Activated T-helper 2 cell treated with anti-CD3 and anti-CD28 coated beads, Interferon-gamma antibody, Interleukin-2, Interleukin-4, amounts not matched to agents 10 μg/mL and 5 μg/mL and 100 μg/mL, durations not matched to agents 14 hours and 24 hours and 36 hours (primary cell): ENCODE data around the gene RAD9A. TPM values are rescaled to one million over a fixed set of nuclear protein-coding genes. Genes with fewer than 3 reads are reported as not detected.

Source experiments
- DNase-seq: peaks from one replicate; pipeline ENCODE4 v3.0.0; 2021; ENCODE audit warnings: low spot score
- H3K27ac Mint-ChIP-seq: one replicate; pipeline ENCODE4 v1.8.0; 2021; ENCODE audit warnings: mixed read lengths
- H3K27me3 Mint-ChIP-seq: one replicate; pipeline ENCODE4 v1.8.0; 2021; ENCODE audit warnings: low read depth, mixed read lengths
- H3K36me3 Mint-ChIP-seq: one replicate; pipeline ENCODE4 v1.8.0; 2021; ENCODE audit warnings: low read depth, mixed read lengths
- H3K4me1 Mint-ChIP-seq: one replicate; pipeline ENCODE4 v1.8.0; 2021; ENCODE audit warnings: low read depth, mixed read lengths
- H3K4me3 Mint-ChIP-seq: one replicate; pipeline ENCODE4 v1.8.0; 2021; ENCODE audit warnings: low read depth, mild to moderate bottlenecking, moderate library complexity, mixed read lengths
- H3K9me3 Mint-ChIP-seq: one replicate; pipeline ENCODE4 v1.8.0; 2021; ENCODE audit warnings: mixed read lengths
- intact Hi-C: fragments of 100-400 bp; cut with micrococcal nuclease; formaldehyde crosslinking; loops from one replicate; pipeline ENCODE4 v1.15.1; 2023
- total RNA-seq: library from RNA; stranded (reverse); gene quantifications from 2 replicates; pipeline ENCODE4 v1.2.3, GENCODE V29; 2022

RAD9A gene
- total RNA-seq, 1 donor from 2014 or later: 32.1 TPM

DNA sequence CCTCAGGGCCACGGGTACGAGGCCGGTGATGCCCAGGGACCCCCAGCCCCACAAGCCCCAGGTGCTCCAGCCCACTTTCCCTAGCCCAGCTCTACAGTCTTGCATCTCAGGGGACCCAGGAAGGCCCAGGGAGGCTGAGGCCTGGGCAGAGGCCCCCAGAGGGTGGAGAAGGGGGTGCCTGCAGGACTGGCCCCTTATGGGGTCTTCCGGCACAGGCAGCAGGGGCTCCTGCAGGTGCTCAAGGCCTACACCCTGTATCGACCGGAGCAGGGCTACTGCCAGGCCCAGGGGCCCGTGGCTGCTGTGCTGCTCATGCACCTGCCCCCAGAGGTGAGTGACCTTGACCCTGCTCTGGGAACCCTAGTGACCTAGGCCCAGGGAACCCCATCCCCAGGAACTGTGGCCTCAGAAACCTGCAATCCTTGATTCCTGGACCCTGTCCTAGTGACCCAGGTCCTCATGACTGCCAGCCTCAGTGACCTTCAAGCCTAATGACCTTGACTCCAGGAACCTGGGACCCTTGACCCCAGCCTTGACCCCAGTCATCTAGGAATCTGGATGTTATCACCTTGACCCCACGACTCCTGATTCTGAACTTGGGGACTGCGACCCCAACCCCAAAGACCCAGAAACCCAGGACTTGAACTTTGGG lies 14.0 kb downstream of the RAD9A start:
- Mint-ChIP-seq H3K9me3 (no peaks in the 10 kb centered on the region), H3K27me3 (no peaks in the 10 kb centered on the region), H3K36me3 (peaks cover 50% of the 10 kb centered on the region), H3K4me3 (peak overlapping the region; percentile 97), H3K27ac (peak overlapping the region; percentile 97), H3K4me1 (peaks cover 48% of the 10 kb centered on the region)
- DNase-seq: no peak
- intact Hi-C loops: loop anchor here (2.0 kb wide), 1 partner anchor 15 kb away; no protein-coding TSS in a partner anchor

DNA sequence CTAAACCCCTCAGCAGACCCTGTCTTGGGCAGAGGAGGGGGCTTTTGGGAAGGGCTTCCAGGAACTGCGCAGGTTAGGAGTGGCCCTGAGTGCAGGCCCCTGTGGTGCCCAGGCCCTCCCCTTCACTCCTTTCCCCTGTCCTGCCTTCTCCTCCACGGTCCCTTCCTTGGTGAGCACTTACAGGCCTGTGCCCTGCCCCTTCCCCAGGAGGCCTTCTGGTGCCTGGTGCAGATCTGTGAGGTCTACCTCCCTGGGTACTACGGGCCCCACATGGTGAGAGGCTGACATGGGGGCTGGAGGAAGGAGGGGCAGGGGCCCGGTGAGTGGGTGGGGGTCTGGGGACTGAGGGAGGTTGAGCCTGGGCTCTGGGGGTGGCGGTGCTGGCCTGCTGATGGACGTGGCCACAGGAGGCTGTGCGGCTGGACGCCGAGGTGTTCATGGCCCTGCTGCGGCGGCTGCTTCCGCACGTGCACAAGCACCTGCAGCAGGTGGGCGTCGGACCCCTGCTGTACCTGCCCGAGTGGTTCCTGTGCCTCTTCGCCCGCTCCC lies 14.7 kb downstream of the RAD9A start:
- Mint-ChIP-seq H3K4me3 (peak overlapping the region; percentile 97), H3K27me3 (no peaks in the 10 kb centered on the region), H3K36me3 (peaks cover 50% of the 10 kb centered on the region), H3K9me3 (no peaks in the 10 kb centered on the region), H3K27ac (peak overlapping the region; percentile 97), H3K4me1 (peaks cover 54% of the 10 kb centered on the region)
- intact Hi-C loops: no loop called here
- no peak for DNase-seq

DNA sequence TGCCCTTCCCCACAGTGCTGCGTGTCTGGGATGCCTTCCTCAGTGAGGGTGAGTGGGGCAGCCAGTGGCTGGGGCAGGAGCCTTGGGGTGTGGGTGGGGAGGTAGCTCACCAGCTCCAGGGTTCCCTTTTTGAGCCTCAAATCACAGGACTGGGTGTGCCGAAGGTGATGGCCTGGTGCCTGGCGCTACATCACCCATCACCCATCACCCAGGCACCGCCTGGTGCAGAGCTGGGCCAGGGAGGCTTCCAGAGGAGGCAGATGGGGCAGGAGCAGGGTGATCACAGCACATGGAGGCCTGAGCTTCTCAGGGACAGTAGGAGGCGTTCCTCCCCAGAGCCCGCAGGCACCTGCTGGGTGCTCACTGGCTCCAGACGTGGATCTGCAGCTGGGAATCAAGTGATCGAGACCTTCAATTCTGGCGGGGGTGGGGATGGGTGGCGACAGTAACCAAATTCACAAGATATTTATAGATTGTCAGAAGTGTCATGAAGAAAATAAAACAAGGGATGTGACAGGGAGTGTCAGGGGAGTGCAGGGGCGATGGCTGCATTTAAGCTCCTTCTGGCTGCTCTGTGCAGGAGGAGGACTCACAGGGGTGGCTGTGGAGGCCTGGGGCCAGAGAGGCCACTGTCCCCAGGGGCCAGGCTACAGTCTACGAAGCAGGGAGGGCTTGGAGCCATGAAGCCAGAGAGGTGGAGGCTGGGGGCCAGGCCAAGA lies 15.3 kb downstream of the RAD9A start:
- DNase-seq: no peak
- H3K36me3 Mint-ChIP-seq: peaks cover 50% of the 10 kb centered on the region
- H3K27ac Mint-ChIP-seq: peak overlapping the region; percentile 97
- H3K4me1 Mint-ChIP-seq: peaks cover 58% of the 10 kb centered on the region
- intact Hi-C loops: no loop called here
- no peaks in the 10 kb centered on the region for H3K9me3 Mint-ChIP-seq
- no peaks in the 10 kb centered on the region for H3K27me3 Mint-ChIP-seq
- peak overlapping the region; percentile 97 for H3K4me3 Mint-ChIP-seq

DNA sequence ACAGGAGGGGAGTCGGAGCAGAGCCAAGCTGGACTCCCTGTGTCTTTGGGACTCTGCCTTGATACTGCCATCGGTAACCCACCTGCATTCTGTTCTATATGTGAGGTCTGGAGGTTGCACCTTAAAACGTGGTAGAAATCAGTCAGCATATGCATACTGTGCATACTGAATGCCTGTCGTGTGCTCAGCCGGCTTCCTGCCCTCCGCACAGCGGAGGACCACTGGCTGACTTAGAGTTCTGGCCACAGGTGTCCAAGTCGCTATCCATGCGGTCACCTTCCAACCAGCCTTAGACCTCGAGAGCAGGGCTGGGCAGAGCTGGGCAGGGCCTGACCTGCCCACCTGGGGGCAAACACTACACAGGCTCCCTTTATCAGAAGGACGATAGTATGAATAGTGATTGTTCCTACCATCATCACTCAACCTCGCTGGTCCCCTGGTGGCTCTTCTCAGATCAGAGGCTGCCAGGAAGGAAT lies 15.9 kb downstream of the RAD9A start:
- DNase-seq: no peak

DNA sequence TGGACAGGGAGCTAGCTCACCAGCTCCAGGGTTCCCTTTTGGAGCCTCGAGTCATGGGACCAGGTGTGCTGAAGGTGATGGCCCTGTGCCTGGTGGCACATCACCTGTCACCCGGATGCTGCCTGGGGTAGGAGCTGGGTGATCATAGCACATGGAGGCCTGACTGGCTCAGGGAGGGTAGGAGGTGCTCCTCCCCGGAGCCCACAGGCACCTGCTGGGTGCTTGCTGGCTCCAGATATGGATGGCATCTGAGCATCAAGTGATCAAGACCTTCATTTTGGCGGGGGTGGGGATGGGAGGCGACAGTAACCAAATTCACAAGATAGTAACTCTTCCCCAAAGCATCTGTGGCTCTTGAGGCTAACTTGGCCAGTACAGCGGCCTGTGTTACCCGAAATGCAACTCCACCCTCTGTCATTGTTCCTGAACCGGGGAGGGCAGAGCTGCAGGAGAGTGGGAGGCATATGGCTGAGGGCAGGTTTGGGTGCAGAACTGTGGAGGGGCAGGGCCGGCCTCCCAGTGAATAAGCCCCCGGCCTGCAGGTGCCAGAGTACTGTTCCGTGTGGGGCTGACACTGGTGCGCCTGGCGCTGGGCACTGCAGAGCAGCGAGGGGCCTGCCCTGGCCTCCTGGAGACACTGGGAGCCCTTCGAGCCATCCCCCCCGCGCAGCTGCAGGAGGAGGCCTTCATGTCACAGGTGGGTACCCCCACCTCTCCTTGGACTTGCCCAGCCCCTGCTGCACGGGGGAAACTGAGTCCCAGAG lies 16.8 kb downstream of the RAD9A start:
- H3K36me3 Mint-ChIP-seq: peaks cover 54% of the 10 kb centered on the region
- no peaks in the 10 kb centered on the region for H3K9me3 Mint-ChIP-seq
- H3K4me1 Mint-ChIP-seq: peaks cover 67% of the 10 kb centered on the region
- intact Hi-C loops: no loop called here
- peak overlapping the region; percentile 97 for H3K4me3 Mint-ChIP-seq
- peaks cover 4% of the 10 kb centered on the region for H3K27me3 Mint-ChIP-seq
- peak overlapping the region; percentile 97 for H3K27ac Mint-ChIP-seq
- DNase-seq: peak; percentile 35

More for the DNA sequence above, 15.9 kb downstream of the RAD9A start:
- Mint-ChIP-seq H3K4me3 (peak overlapping the region; percentile 97), H3K27me3 (no peaks in the 10 kb centered on the region), H3K36me3 (peaks cover 50% of the 10 kb centered on the region), H3K27ac (peak overlapping the region; percentile 97), H3K9me3 (no peaks in the 10 kb centered on the region), H3K4me1 (peaks cover 62% of the 10 kb centered on the region)
- intact Hi-C loops: no loop called here

DNA sequence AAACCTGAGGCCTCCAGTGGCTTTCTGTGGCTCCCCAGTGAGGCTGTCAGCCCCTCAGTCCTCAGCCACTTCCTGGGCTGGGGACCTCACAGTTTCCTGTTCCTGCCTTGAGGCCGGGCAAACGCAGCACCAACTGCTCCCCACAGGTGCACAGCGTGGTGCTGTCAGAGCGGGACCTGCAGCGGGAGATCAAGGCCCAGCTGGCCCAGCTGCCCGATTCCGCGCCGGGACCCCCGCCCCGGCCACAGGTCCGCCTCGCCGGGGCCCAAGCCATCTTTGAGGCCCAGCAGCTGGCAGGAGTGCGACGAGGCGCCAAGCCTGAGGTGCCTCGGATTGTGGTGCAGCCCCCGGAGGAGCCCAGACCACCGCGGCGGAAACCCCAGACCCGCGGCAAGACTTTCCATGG lies 17.5 kb downstream of the RAD9A start:
- intact Hi-C loops: no loop called here
- H3K4me3 Mint-ChIP-seq: peak overlapping the region; percentile 97
- H3K4me1 Mint-ChIP-seq: peaks cover 67% of the 10 kb centered on the region
- peaks cover 54% of the 10 kb centered on the region for H3K36me3 Mint-ChIP-seq
- H3K27ac Mint-ChIP-seq: peak overlapping the region; percentile 97
- no peaks in the 10 kb centered on the region for H3K9me3 Mint-ChIP-seq
- H3K27me3 Mint-ChIP-seq: peaks cover 4% of the 10 kb centered on the region
- peak; percentile 78 for DNase-seq

DNA sequence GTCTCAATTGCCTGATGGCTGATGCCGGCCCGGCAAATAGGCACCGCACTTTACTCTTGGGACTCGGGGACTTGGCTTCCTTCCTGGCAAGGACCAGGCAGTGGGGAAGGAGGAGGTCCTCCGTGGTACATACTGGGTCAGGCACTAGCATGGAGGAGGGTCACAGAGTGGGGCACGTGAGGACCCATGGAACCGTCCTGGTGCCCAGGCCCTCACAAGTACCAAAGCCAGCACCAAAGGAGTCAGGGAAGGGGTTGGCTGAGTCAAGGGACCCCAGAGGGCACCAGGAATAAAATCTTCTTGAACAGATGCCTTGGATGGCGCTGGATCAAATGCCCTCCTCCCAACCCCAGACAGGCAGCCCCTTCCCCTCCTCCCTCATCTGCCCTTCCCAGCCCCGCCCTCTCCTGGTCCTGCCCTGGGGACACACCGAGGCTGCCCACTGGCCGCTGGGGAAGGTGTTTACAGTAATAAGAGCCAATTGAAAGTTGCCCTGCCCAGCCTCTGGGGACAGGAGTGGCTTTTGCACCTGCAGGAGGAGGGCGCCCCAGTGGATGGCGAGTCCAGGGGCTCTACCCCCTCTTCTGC lies 18.1 kb downstream of the RAD9A start:
- no peak for DNase-seq
- H3K4me1 Mint-ChIP-seq: peaks cover 62% of the 10 kb centered on the region
- H3K27ac Mint-ChIP-seq: peak overlapping the region; percentile 88
- peaks cover 48% of the 10 kb centered on the region for H3K36me3 Mint-ChIP-seq
- H3K4me3 Mint-ChIP-seq: peak overlapping the region; percentile 80
- H3K9me3 Mint-ChIP-seq: no peaks in the 10 kb centered on the region
- H3K27me3 Mint-ChIP-seq: peaks cover 4% of the 10 kb centered on the region
- intact Hi-C loops: no loop called here

DNA sequence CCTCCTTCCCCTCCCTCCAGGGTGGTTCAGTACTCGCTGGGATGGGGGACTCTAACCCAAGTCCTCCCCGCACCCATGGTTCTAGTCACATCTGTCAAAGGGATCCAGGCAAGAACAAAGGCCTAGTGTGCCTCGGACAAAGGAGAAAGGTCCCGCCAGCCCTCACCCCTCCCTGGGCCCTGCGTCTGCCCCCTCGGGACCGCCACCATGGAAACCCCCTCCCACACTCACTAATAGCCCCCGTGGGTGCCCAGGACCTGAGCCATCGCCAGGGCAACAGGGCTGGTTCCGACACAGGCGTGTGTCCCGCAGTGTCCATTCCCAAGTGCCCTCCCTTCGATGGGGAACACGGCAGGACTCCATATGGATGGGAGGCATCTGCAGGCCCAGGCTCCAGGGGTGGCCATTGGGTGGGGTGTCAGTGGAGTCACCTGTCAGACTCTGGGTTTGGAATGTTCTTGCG lies 18.6 kb downstream of the RAD9A start:
- Mint-ChIP-seq H3K4me3 (peak overlapping the region; percentile 67), H3K4me1 (peaks cover 57% of the 10 kb centered on the region), H3K36me3 (peaks cover 42% of the 10 kb centered on the region), H3K27ac (peak overlapping the region; percentile 88), H3K9me3 (no peaks in the 10 kb centered on the region), H3K27me3 (peaks cover 4% of the 10 kb centered on the region)
- no peak for DNase-seq
- intact Hi-C loops: no loop called here

DNA sequence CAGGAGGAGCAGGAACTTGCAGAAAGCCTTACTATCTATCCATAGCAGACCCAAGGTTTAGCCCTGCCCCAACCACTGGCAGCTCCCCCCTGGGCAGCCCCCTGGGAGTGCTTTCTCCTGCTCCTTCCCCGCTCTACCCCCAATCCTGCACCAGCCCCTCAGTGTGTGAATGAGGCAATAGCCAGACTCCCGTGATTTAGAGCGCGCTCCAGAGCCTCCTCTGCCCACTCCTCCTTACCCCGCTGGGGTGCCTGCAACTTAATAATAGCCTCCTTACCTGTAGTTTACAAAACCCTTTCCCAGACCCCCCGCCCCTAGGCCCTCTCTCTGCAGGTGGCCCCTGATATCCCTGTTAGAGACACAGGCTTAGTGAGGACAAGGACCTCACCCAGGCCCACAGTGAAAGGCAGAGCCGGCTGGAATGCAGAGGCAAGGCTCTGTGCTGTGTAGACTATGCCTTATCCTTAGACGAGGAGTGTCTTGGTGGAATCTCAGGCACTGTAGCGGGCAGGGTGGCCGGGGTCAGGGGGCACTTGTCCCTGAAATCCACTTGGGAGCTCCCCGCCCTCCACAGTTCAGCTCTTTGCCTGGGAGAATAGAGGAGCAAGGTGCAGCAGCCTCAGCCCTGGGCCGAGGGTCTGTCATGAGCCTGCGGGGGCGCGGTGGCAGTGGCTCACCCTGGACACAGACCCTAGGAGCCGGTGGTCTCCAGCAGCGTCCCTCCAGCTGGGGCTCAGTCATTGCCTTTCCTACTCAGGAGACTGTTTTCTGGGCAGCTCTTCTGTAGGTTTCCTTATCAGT lies 19.4 kb downstream of the RAD9A start:
- peaks cover 7% of the 10 kb centered on the region for H3K27me3 Mint-ChIP-seq
- intact Hi-C loops: no loop called here
- peak overlapping the region; percentile 30 for H3K4me3 Mint-ChIP-seq
- peaks cover 38% of the 10 kb centered on the region for H3K36me3 Mint-ChIP-seq
- peaks cover 55% of the 10 kb centered on the region for H3K4me1 Mint-ChIP-seq
- no peak for DNase-seq
- H3K27ac Mint-ChIP-seq: no peak overlapping the region
- H3K9me3 Mint-ChIP-seq: no peaks in the 10 kb centered on the region

DNA sequence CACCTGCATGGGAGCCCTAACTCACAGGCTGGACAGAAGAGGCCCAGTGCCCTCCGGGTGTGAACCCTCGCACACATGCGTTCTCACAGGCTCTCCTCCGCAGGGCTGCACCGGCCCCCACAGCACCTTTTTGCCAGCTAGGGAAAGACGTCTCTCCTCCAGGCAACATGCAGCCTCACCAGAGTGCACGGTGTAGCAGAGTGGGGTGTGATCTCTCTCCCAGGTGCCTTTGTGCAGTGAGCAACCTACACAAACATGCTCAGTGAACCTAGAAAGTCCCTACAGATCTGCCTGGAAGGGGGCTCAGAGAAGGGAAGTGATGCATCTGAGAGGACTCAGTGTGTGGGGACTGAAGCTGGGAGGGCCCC lies 20.0 kb downstream of the RAD9A start:
- DNase-seq: no peak
- intact Hi-C loops: no loop called here
- Mint-ChIP-seq H3K27me3 (peaks cover 13% of the 10 kb centered on the region), H3K27ac (no peak overlapping the region), H3K9me3 (no peaks in the 10 kb centered on the region), H3K4me3 (no peak overlapping the region), H3K36me3 (peaks cover 33% of the 10 kb centered on the region), H3K4me1 (peaks cover 56% of the 10 kb centered on the region)

DNA sequence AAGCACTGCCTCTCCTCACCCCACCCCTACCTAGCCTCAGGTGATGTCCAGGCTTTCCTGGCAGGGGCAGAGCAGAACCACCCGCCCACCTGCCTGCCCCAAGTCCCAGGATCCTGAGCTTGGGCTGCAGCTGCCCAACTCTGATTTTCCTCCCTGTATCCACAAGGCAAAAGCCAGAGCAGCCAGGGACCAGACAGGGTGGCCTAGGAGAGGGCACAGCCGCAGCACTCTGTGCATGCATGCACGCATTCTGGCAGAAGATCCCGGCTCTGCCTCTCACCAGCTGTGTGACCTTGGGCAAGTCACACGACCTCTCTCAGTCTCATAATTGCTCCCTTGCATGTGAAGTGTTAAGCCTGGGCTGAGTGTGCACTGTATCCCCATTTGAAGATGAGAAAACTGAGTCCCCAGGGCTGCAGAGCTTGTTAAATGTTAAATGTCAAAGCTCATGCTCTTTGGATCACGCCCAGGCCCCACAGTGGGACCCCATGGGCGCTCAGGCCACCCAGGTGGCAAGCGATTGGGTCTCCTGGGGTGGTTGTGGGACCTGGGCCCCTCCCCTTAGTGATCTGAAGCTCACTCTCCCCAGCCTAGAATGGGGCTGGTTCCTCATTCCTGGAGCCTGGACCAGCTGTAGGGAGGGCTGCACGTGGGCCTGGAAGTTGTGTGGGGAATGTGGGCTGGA lies 20.9 kb downstream of the RAD9A start:
- Mint-ChIP-seq H3K9me3 (no peaks in the 10 kb centered on the region), H3K27ac (no peak overlapping the region), H3K4me3 (no peak overlapping the region), H3K36me3 (peaks cover 24% of the 10 kb centered on the region), H3K4me1 (peaks cover 52% of the 10 kb centered on the region), H3K27me3 (peaks cover 13% of the 10 kb centered on the region)
- intact Hi-C loops: no loop called here
- DNase-seq: no peak
